ENCODE measurements around the gene MRPS35.

The MRPS35 gene

DNA sequence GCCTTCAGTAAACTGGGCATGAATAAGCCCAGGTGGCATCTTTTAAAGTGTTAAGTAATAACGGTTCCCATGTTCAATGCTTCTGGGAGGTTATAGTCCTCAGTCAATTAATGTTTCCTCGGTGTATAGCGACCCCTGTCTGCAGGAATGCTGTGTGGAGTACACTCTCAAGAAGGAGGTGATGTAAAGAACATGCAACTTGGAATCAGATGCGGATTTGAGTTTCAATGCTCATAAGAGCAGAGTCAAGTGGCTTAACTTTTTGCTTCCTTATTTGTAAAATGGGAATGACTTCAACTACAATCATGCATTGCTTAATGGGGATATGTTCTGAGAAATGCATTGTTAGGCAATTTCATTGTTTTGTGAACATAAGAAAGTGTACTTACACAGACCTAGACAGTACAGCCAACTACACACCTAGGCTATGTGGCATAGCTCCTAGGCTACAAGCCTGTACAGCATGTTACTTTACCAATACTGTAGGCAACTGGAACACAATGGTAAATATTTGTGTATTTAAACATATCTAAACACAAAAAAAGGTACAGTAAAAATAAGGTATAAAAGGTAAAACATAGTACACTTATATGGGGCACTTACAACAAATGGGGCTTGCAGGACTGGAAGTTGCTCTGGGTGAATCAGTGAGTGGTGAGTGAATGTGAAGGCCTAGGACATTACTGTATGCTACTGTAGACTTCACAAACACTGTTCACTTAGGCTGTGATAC lies 6.7 kb upstream of the MRPS35 start:
- no peak overlapping the region for H3K4me2 ChIP-seq (ENCODE audit: low read length)
- no peaks in the 10 kb centered on the region for H3K36me3 ChIP-seq (ENCODE audit: insufficient read depth, low read length)
- H2AFZ ChIP-seq (ENCODE audit: low read length), result no peak overlapping the region
- no peaks in the 10 kb centered on the region for H3K79me2 ChIP-seq (ENCODE audit: insufficient read depth, low read length)
- no peaks in the 10 kb centered on the region for H3K9me3 ChIP-seq (ENCODE audit: low read length)
- no peaks in the 10 kb centered on the region for H3F3A ChIP-seq (ENCODE audit: insufficient read depth, low read length)
- H3K9me2 ChIP-seq (ENCODE audit: low read depth, low read length), result no peaks in the 10 kb centered on the region
- no peaks in the 10 kb centered on the region for H4K20me1 ChIP-seq (ENCODE audit: insufficient read depth, low read length)
- H3K4me1 ChIP-seq (ENCODE audit: insufficient read depth, low read length, severe bottlenecking), result no peaks in the 10 kb centered on the region
- no peak overlapping the region for H3K4me3 ChIP-seq (ENCODE audit: low read depth, low read length, poor library complexity, severe bottlenecking)
- H3K27me3 ChIP-seq (ENCODE audit: insufficient read depth, low read length), result no peaks in the 10 kb centered on the region
- peak; percentile 88 for TF ChIP-seq CTCF (IDR thresholded peaks at IDR 0.05; ENCODE audit: low read length)
- TF ChIP-seq EZH2 (IDR thresholded peaks at IDR 0.05; ENCODE audit: borderline replicate concordance, low read length), result no peak
- H3K9ac ChIP-seq (ENCODE audit: low read length), result no peak overlapping the region
- H3K27ac ChIP-seq (ENCODE audit: low read depth, low read length, poor library complexity, severe bottlenecking), result no peak overlapping the region

DNA sequence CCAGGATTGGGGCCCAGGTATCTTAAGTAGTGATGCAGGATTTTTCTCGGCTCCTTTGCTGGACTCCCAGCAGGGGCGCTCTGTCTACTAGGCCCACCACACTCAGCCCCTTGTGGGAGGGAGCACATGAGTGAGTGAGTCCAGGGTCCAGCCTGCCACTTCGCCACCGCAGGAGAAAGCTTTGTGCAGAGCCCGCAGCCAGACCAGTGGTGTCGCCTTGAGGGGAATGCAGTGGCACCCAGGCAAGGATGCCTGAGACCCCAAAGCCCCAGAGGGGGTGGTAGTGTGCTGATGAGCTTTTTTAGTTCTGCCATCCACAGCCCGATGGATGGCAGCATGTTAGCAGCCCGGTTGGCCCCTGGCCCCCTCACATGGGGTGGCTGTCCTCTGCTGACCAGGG lies 5.4 kb upstream of the MRPS35 start:
- H3K9ac ChIP-seq (ENCODE audit: low read length), result no peak overlapping the region
- H3K4me1 ChIP-seq (ENCODE audit: insufficient read depth, low read length, severe bottlenecking), result peaks cover 5% of the 10 kb centered on the region
- TF ChIP-seq EZH2 (IDR thresholded peaks at IDR 0.05; ENCODE audit: borderline replicate concordance, low read length) (no peak), CTCF (IDR thresholded peaks at IDR 0.05; ENCODE audit: low read length) (peak; percentile 29; the same call in 1 of the 2 replicates)
- H3K4me2 ChIP-seq (ENCODE audit: low read length), result no peak overlapping the region
- H3K79me2 ChIP-seq (ENCODE audit: insufficient read depth, low read length), result no peaks in the 10 kb centered on the region
- no peaks in the 10 kb centered on the region for H4K20me1 ChIP-seq (ENCODE audit: insufficient read depth, low read length)
- H3K27ac ChIP-seq (ENCODE audit: low read depth, low read length, poor library complexity, severe bottlenecking), result no peak overlapping the region
- no peaks in the 10 kb centered on the region for H3K9me3 ChIP-seq (ENCODE audit: low read length)
- H3K27me3 ChIP-seq (ENCODE audit: insufficient read depth, low read length), result no peaks in the 10 kb centered on the region
- H3K36me3 ChIP-seq (ENCODE audit: insufficient read depth, low read length), result no peaks in the 10 kb centered on the region; the same call in 1 of the 2 replicates
- H3F3A ChIP-seq (ENCODE audit: insufficient read depth, low read length), result no peaks in the 10 kb centered on the region
- no peak overlapping the region for H3K4me3 ChIP-seq (ENCODE audit: low read depth, low read length, poor library complexity, severe bottlenecking)
- H2AFZ ChIP-seq (ENCODE audit: low read length), result no peak overlapping the region
- no peaks in the 10 kb centered on the region for H3K9me2 ChIP-seq (ENCODE audit: low read depth, low read length)

DNA sequence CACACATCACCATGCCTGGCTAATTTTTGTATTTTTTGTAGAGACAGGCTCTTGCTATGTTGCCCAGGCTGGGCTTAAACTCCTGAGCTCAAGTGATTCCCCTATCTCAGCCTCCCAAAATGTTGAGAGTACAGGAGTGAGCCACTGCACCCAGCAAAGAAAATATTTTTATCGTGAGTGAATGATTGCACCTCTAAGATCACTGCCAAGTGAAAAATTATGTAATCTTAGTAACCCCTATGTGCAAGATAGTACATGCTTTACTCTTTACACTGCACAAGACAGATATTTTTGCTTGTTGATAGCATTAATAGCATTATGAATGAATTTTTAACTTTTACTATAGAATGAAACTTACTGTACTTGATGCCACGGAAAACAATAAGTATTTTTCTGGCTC lies 3.4 kb upstream of the MRPS35 start:
- Histone ChIP-seq H3K9me3 (ENCODE audit: low read length) (no peaks in the 10 kb centered on the region), H3F3A (ENCODE audit: insufficient read depth, low read length) (no peaks in the 10 kb centered on the region), H3K4me3 (ENCODE audit: low read depth, low read length, poor library complexity, severe bottlenecking) (no peak overlapping the region), H3K27me3 (ENCODE audit: insufficient read depth, low read length) (no peaks in the 10 kb centered on the region), H2AFZ (ENCODE audit: low read length) (no peak overlapping the region), H3K36me3 (ENCODE audit: insufficient read depth, low read length) (no peaks in the 10 kb centered on the region; the same call in 1 of the 2 replicates), H3K9me2 (ENCODE audit: low read depth, low read length) (no peaks in the 10 kb centered on the region), H3K4me2 (ENCODE audit: low read length) (no peak overlapping the region), H3K4me1 (ENCODE audit: insufficient read depth, low read length, severe bottlenecking) (peaks cover 15% of the 10 kb centered on the region), H3K27ac (ENCODE audit: low read depth, low read length, poor library complexity, severe bottlenecking) (no peak overlapping the region), H3K9ac (ENCODE audit: low read length) (no peak overlapping the region), H4K20me1 (ENCODE audit: insufficient read depth, low read length) (no peaks in the 10 kb centered on the region), H3K79me2 (ENCODE audit: insufficient read depth, low read length) (peaks cover 13% of the 10 kb centered on the region)
- TF ChIP-seq CTCF (IDR thresholded peaks at IDR 0.05; ENCODE audit: low read length) (no peak), EZH2 (IDR thresholded peaks at IDR 0.05; ENCODE audit: borderline replicate concordance, low read length) (no peak)
